ENCODE data around the gene RHBDD3. TPM values are rescaled to one million over a fixed set of nuclear protein-coding genes. Genes with fewer than 3 reads are reported as not detected.

Gene RHBDD3
- total and polyA plus RNA-seq, 2 of the 8 experiments (the other 6 are each of a cell fraction or from before 2014, with no cell fraction given) = 72.1 to 117 TPM

- Histone ChIP-seq H3K79me1 (ENCODE audit: low read depth, low read length) (peaks cover 2% of the 10 kb centered on the region; the same call in 1 of the 2 replicates), H3K18ac (ENCODE audit: extremely low read depth, low read length) (no peak overlapping the region), H4K5ac (ENCODE audit: insufficient read length, low read depth, low read length) (no peak overlapping the region), H3K56ac (replicated peaks; ENCODE audit: insufficient read length, low read depth, low read length) (no peak overlapping the region), H4K91ac (replicated peaks; ENCODE audit: insufficient read length, low read length) (no peak overlapping the region), H3K4me3 (ENCODE audit: extremely low read depth in 1 of 4, insufficient read depth in 2 of 4, low read depth in 3 of 4, low read length in 4 of 4) (no peak overlapping the region), H2BK15ac (ENCODE audit: low read length) (no peak overlapping the region), H2AK5ac (ENCODE audit: low read depth, low read length) (no peak overlapping the region), H2BK5ac (ENCODE audit: low read depth, low read length) (no peak overlapping the region), H3K23ac (ENCODE audit: insufficient read length) (no peak overlapping the region), H3K14ac (ENCODE audit: insufficient read length) (no peak overlapping the region), H4K8ac (ENCODE audit: extremely low read depth, insufficient read depth, low read length) (no peak overlapping the region), H3K27ac (ENCODE audit: low read depth, low read length) (no peak overlapping the region), H3K27me3 (replicated peaks in 1 of 4; ENCODE audit: control insufficient read depth in 3 of 4, extremely low read depth in 1 of 4, insufficient read depth in 3 of 4, low read length in 3 of 4) (no peaks in the 10 kb centered on the region), H4K20me1 (replicated peaks in 1 of 2; ENCODE audit: control insufficient read depth in 1 of 2, insufficient read depth in 2 of 2, low read length in 2 of 2) (peaks cover 15 to 18% of the 10 kb centered on the region in 2 experiments), H2AFZ (ENCODE audit: low read length) (no peak overlapping the region), H2BK120ac (replicated peaks; ENCODE audit: low read depth, low read length) (no peak overlapping the region), H3K9me3 (ENCODE audit: insufficient read depth in 2 of 2, low read depth in 1 of 2, low read length in 1 of 2) (no peaks in the 10 kb centered on the region), H3K23me2 (ENCODE audit: low read depth, low read length) (no peaks in the 10 kb centered on the region), H3K36me3 (ENCODE audit: control insufficient read depth in 2 of 4, insufficient read depth in 4 of 4, low read length in 3 of 4) (peaks cover 36 to 98% (median 71%) of the 10 kb centered on the region in 4 experiments), H3K4me1 (replicated peaks in 1 of 4; ENCODE audit: control insufficient read depth in 3 of 4, insufficient read depth in 4 of 4, low read length in 3 of 4) (no peaks in the 10 kb centered on the region), H3K4me2 (ENCODE audit: insufficient read depth in 1 of 2, low read depth in 2 of 2, low read length in 2 of 2) (no peak overlapping the region), H3K79me2 (ENCODE audit: control insufficient read depth in 1 of 2, insufficient read depth in 2 of 2, low read length in 2 of 2) (peaks cover 2 to 58% of the 10 kb centered on the region in 2 experiments; a peak in 2 of 4 replicates), H3K9ac (replicated peaks in 1 of 4; ENCODE audit: extremely low read depth in 1 of 4, low read depth in 3 of 4, low read length in 3 of 4) (no peak overlapping the region), H2BK12ac (ENCODE audit: low read depth, low read length) (no peak overlapping the region), H2BK20ac (ENCODE audit: low read length) (no peak overlapping the region), H3K4ac (replicated peaks; ENCODE audit: insufficient read length, low read depth, low read length) (no peak overlapping the region)
- DNase-seq (ENCODE audit: low read depth in 1 of 2, low spot score in 2 of 2) (no peak), FAIRE-seq (no peak)
- POLR2A ChIA-PET (ENCODE audit: partially characterized antibody) = interaction anchor here (1.4 to 20.1 kb wide), 4 partner anchors 9 to 28 kb away, joined by 3 to 436 read pairs (median 7); partner anchors contain the start of genes EWSR1 and RHBDD3
- 84% methylated on average over 2 of the region's 2 CpGs; no CpG with 5 or more reads in 1 of the 2 experiments for WGBS, 2 experiments (ENCODE audit: extremely low coverage in 1 of 2, insufficient coverage in 1 of 2, insufficient read length in 1 of 2, insufficient replicate concordance in 2 of 2, low coverage in 1 of 2, low lambda C conversion rate in 2 of 2, missing lambda C conversion rate in 1 of 2)
- CTCF ChIA-PET (ENCODE audit: partially characterized antibody) = interaction anchor here (0.9 to 1.5 kb wide), 5 partner anchors 9 to 25 kb away, joined by 3 to 6 read pairs (median 4); no protein-coding TSS in a partner anchor
- TF ChIP-seq RFX5 (IDR thresholded peaks at IDR 0.05; ENCODE audit: borderline replicate concordance, low read depth, low read length) (no peak), CBX5 (IDR thresholded peaks at IDR 0.05; ENCODE audit: low read depth, low read length) (no peak), SIX5 (IDR thresholded peaks at IDR 0.05; ENCODE audit: low read depth, low read length) (no peak), KDM4A (IDR thresholded peaks at IDR 0.05; ENCODE audit: low read depth, low read length, severe bottlenecking) (no peak), POLR2A (IDR thresholded peaks at IDR 0.05; ENCODE audit: control extremely low read depth in 1 of 2, low read depth in 2 of 2, low read length in 2 of 2) (no peak)
Measured at GRCh38 chr22:29288837-29289236, 21.1 kb upstream of the RHBDD3 start.
